Fibroblast of villous mesenchyme (primary cell): ENCODE results near the gene DYNC1I1. TPM values are rescaled to one million over a fixed set of nuclear protein-coding genes. Genes with fewer than 3 reads are reported as not detected.

ENCODE experiments used
- DNase-seq: peaks from one replicate; pipeline ENCODE4 v3.0.0-alpha.2; 2010; ENCODE audit warnings: low read depth
- H3K4me3 ChIP-seq: 2 replicates; pipeline ENCODE4 v1.5.1; 2011; ENCODE audit warnings: low read depth, mild to moderate bottlenecking, low read length
- CTCF ChIP-seq: IDR thresholded peaks from 2 replicates; pipeline ENCODE4 v1.5.1; 2012; ENCODE audit warnings: low read depth, mild to moderate bottlenecking, low read length; ENCODE audit not compliant: insufficient read depth
- total RNA-seq: library from RNA; depleted of rRNA; stranded (reverse); fragments of >200 nt; gene quantifications from 2 replicates; pipeline ENCODE4 v1.2.3, GENCODE V29; 2012

DYNC1I1 gene
- total RNA-seq, 1 donor, result 0.43 TPM

DNA sequence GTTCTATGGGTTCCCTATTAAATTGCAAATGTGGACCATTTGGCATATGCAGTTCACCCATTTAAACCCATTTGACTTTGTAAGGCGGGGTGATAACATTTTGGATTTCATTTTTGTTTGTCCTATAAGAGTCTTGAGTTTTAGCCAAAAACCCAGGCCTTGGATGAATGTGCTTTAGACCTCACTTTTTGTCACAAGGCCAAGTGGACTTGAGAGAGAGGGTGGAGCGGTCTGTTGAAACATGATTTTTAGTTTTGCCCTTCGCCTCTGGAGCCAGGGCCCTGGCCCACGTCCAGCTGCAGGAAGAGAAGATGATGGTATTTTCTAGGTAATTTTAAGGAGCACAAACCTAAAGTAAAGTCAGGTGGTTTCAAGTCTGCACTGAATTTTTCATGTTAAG, 289.5 kb downstream of the DYNC1I1 start:
- no peak overlapping the region for H3K4me3 ChIP-seq
- no peak for TF ChIP-seq CTCF
- DNase-seq, result no peak

DNA sequence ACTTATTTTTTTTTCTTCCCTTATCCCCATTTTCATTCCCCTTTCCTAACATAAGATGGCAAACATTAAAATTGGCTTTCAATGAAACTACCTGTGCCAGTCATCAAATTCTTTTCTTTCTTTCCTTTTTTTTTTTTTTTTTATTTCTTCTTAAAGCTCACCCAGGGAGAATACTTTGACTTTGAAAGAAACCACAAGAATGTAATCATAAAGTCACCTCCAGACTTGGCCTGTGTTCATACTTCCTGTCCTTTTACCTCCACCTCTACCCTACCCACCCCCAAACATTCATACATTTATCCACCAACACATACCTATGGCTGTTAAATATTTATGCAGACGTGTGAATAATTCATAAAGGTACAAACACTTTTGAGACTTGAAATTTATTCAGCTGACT, 295.0 kb downstream of the DYNC1I1 start:
- no peak for TF ChIP-seq CTCF
- DNase-seq, result no peak
- H3K4me3 ChIP-seq, result no peak overlapping the region

- no peak for TF ChIP-seq CTCF
- no peak overlapping the region for H3K4me3 ChIP-seq
- no peak for DNase-seq
Measured at GRCh38 chr7:96069401-96069800, 297.0 kb downstream of the DYNC1I1 start.

DNA sequence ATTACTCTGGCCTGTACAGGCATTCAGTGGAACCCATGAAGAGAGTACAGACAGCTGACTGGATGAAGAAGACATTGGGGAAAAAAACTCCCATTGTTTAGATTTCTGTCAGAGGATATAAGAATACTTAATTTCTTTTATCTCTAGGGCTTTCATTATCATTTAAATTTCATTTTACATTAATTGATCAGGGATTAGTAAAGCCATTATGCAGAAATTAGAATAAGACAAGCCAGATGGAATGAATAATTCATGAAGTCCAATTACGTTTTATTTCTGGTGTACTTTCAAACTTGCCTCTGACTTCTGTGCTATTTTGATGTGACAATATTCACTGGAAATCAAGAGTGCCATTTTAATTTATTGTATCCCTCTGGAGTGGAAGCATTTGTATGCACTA, 302.5 kb downstream of the DYNC1I1 start:
- TF ChIP-seq CTCF, result no peak
- no peak overlapping the region for H3K4me3 ChIP-seq
- DNase-seq, result no peak

GRCh38 chr7:96075510-96076349, 303.4 kb downstream of the DYNC1I1 start:
- peak; percentile 49 for DNase-seq
- peak overlapping the region; percentile 59 for H3K4me3 ChIP-seq
- TF ChIP-seq CTCF, result peak; percentile 93

DNA sequence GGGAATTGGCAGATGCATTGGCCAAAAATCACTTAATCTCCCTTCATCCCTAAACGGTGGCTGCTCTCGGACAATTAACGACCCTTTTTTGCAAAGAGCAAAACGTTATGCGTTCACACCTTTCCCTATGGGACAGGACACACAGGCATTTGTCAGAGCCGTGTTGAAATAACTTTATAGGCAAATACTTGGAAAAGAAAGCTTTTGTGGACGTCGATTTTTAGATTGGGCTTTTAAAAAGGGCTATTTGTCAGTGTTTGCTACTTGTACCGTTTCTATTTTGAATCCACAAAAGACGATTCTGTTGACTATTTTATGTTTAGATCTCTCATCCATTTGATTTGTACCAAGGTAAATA, 304.0 kb downstream of the DYNC1I1 start:
- TF ChIP-seq CTCF, result no peak
- no peak for DNase-seq
- peak overlapping the region; percentile 59 for H3K4me3 ChIP-seq

DNA sequence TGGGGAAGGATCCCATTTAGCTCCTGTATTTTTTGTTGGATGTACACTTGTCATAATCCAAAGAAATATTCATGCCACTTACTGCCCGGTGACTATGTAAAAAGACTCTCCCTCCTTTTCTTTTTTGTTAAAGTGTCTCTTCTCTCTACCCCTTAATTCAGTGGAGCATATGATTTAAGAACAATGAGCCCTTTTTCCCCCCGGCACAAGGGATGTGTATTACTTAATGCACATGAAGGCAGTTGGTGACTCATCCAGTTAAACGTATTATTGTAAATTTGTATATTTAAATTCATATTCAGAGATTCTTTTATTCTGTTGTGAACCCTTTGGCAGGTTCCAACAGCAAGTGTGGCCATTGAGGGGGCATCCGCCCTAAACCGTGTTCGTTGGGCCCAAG, 307.7 kb downstream of the DYNC1I1 start:
- DNase-seq, result no peak
- TF ChIP-seq CTCF, result no peak
- no peak overlapping the region for H3K4me3 ChIP-seq
